ENCODE results near the gene ZBTB7C. TPM values are rescaled to one million over a fixed set of nuclear protein-coding genes. Genes with fewer than 3 reads are reported as not detected.

ZBTB7C gene
- total RNA-seq, 1 donor, result 0.09 TPM

DNA sequence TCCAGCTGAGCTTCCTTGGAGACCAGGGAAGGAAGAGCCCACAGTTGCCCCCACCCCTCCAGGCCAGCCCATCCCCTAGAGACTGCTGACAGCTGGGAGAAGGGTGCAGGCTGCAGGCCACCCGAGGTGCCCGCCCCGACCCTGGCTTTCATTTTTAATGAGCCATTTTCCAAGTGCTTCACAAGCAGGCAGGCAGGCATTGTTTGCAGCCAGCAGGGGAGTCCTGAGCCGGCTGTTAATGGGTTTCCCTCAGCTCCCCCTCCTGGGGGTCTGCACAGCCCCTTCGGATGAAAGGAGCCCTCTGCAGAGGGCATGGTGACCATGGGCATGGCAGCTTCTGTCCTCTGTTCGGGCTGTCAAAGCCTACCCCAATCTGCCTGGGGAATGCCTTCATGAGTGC, 94.5 kb downstream of the ZBTB7C start:
- DNase-seq (ENCODE audit: low read depth), result no peak
- TF ChIP-seq, protein P1, sequence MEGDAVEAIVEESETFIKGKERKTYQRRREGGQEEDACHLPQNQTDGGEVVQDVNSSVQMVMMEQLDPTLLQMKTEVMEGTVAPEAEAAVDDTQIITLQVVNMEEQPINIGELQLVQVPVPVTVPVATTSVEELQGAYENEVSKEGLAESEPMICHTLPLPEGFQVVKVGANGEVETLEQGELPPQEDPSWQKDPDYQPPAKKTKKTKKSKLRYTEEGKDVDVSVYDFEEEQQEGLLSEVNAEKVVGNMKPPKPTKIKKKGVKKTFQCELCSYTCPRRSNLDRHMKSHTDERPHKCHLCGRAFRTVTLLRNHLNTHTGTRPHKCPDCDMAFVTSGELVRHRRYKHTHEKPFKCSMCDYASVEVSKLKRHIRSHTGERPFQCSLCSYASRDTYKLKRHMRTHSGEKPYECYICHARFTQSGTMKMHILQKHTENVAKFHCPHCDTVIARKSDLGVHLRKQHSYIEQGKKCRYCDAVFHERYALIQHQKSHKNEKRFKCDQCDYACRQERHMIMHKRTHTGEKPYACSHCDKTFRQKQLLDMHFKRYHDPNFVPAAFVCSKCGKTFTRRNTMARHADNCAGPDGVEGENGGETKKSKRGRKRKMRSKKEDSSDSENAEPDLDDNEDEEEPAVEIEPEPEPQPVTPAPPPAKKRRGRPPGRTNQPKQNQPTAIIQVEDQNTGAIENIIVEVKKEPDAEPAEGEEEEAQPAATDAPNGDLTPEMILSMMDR (IDR thresholded peaks at IDR 0.05; ENCODE audit: insufficient read depth, low read length), result no peak
- H3K4me3 ChIP-seq (ENCODE audit: low read depth, low read length), result no peak overlapping the region

- DNase-seq (ENCODE audit: low read depth), result no peak
Measured at GRCh38 chr18:48313792-48314191, 95.4 kb downstream of the ZBTB7C start.

DNA sequence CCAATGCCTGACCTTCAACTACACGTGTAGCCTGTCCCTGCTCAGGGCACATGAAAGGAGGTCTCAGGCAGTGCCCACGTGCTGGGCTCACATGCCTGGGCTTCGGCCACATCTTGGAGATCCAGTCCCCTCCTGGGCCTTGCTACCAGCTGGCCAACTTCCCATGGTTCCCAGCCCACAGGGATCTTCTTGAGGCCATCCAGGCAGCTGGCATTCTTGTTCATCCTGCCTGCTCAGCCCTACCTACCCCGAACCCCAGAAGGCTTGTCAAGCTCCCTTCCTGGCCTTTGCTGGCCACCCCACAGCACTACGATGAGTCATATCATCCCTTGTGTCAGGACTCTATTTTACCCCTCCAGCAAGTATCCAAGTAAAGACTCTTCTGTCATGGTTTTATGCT, 97.1 kb downstream of the ZBTB7C start:
- TF ChIP-seq, protein P1 (IDR thresholded peaks at IDR 0.05; ENCODE audit: insufficient read depth, low read length), result no peak
- DNase-seq (ENCODE audit: low read depth), result no peak
- no peak overlapping the region for H3K4me3 ChIP-seq (ENCODE audit: low read depth, low read length)

More at GRCh38 chr18:48313792-48314191, 95.4 kb downstream of the ZBTB7C start:
- TF ChIP-seq, protein P1 (IDR thresholded peaks at IDR 0.05; ENCODE audit: insufficient read depth, low read length), result no peak
- no peak overlapping the region for H3K4me3 ChIP-seq (ENCODE audit: low read depth, low read length)

GRCh38 chr18:48310999-48311398, 98.2 kb downstream of the ZBTB7C start:
- H3K4me3 ChIP-seq (ENCODE audit: low read depth, low read length), result no peak overlapping the region
- TF ChIP-seq, protein P1 (IDR thresholded peaks at IDR 0.05; ENCODE audit: insufficient read depth, low read length), result no peak
- DNase-seq (ENCODE audit: low read depth), result no peak

GRCh38 chr18:48310353-48310752, 98.8 kb downstream of the ZBTB7C start:
- no peak for DNase-seq (ENCODE audit: low read depth)
- H3K4me3 ChIP-seq (ENCODE audit: low read depth, low read length), result no peak overlapping the region
- TF ChIP-seq, protein P1 (IDR thresholded peaks at IDR 0.05; ENCODE audit: insufficient read depth, low read length), result no peak

GRCh38 chr18:48308755-48309575, 100.2 kb downstream of the ZBTB7C start:
- TF ChIP-seq, protein P1 (IDR thresholded peaks at IDR 0.05; ENCODE audit: insufficient read depth, low read length), result no peak
- DNase-seq (ENCODE audit: low read depth), result no peak
- no peak overlapping the region for H3K4me3 ChIP-seq (ENCODE audit: low read depth, low read length)
